Measurements from ENCODE around the gene VPS13D.
"Not testable (repeated sequence)": the region's sequence is repeated elsewhere in the genome, so short reads cannot be mapped to it uniquely, and the experiment has no call there.

The VPS13D gene

GRCh38 chr1:12201352-12202189 is 28.3 kb upstream of the VPS13D start:
- no peak for DNase-seq (ENCODE audit: low read depth)

- no peak for DNase-seq (ENCODE audit: low read depth)
Observed at GRCh38 chr1:12202190-12202497, 27.7 kb upstream of the VPS13D start.

- no peak for DNase-seq (ENCODE audit: low read depth)
Observed at GRCh38 chr1:12202577-12202976, 27.3 kb upstream of the VPS13D start.

- no peak for DNase-seq (ENCODE audit: low read depth)
Observed at GRCh38 chr1:12203216-12204007, 26.4 kb upstream of the VPS13D start.

- no peak for DNase-seq (ENCODE audit: low read depth)
Observed at GRCh38 chr1:12204140-12204539, 25.7 kb upstream of the VPS13D start.

GRCh38 chr1:12204754-12205658 is 24.8 kb upstream of the VPS13D start:
- DNase-seq (ENCODE audit: low read depth) = no peak

- no peak for DNase-seq (ENCODE audit: low read depth)
Observed at GRCh38 chr1:12206238-12206637, 23.6 kb upstream of the VPS13D start.

- DNase-seq (ENCODE audit: low read depth) = no peak
Observed at GRCh38 chr1:12206792-12207424, 22.9 kb upstream of the VPS13D start.

GRCh38 chr1:12208271-12208670 is 21.6 kb upstream of the VPS13D start:
- no peak for DNase-seq (ENCODE audit: low read depth)

GRCh38 chr1:12208764-12209494 is 20.9 kb upstream of the VPS13D start:
- no peak for DNase-seq (ENCODE audit: low read depth)

GRCh38 chr1:12209495-12209832 is 20.4 kb upstream of the VPS13D start:
- DNase-seq (ENCODE audit: low read depth) = no peak

- no peak for DNase-seq (ENCODE audit: low read depth)
Observed at GRCh38 chr1:12215118-12215961, 14.5 kb upstream of the VPS13D start.

GRCh38 chr1:12219800-12220199 is 10.0 kb upstream of the VPS13D start:
- no peak for DNase-seq (ENCODE audit: low read depth)

GRCh38 chr1:12220890-12221289 is 8.9 kb upstream of the VPS13D start:
- DNase-seq (ENCODE audit: low read depth) = no peak

GRCh38 chr1:12222700-12223099 is 7.1 kb upstream of the VPS13D start:
- not testable (repeated sequence) for DNase-seq (ENCODE audit: low read depth)

GRCh38 chr1:12224092-12224491 is 5.7 kb upstream of the VPS13D start:
- not testable (repeated sequence) for DNase-seq (ENCODE audit: low read depth)

GRCh38 chr1:12228979-12229378 is 851 bp upstream of the VPS13D start:
- no peak for DNase-seq (ENCODE audit: low read depth)

GRCh38 chr1:12229386-12229834 is 420 bp upstream of the VPS13D start:
- no peak for DNase-seq (ENCODE audit: low read depth)

- DNase-seq (ENCODE audit: low read depth) = no peak
Observed at GRCh38 chr1:12230549-12231275, 882 bp downstream of the VPS13D start.

- no peak for DNase-seq (ENCODE audit: low read depth)
Observed at GRCh38 chr1:12231276-12231595, 1.4 kb downstream of the VPS13D start.

Measured in HS-5 (cell line).